H9 (cell line): Measurements from ENCODE around the gene PDHX. TPM values are rescaled to one million over a fixed set of nuclear protein-coding genes. Genes with fewer than 3 reads are reported as not detected.

ENCODE experiments used
- DNase-seq: peaks from one replicate; pipeline ENCODE4 v3.0.0-alpha.2; 2017
- H2AFZ ChIP-seq: one replicate; pipeline ENCODE4 v1.6.1; 2013; ENCODE audit warnings: mild to moderate bottlenecking, low read length, control low read depth, moderate library complexity
- H2AK5ac ChIP-seq: 2 replicates; pipeline ENCODE4 v1.6.1; 2013; ENCODE audit warnings: low read length, control low read depth, mixed read lengths; ENCODE audit not compliant: insufficient read length
- H2BK120ac ChIP-seq: one replicate; pipeline ENCODE4 v1.6.1; 2013; ENCODE audit warnings: low read depth, mild to moderate bottlenecking, low read length, control low read depth, inconsistent platforms; ENCODE audit not compliant: poor library complexity, severe bottlenecking
- H2BK12ac ChIP-seq: 2 replicates; pipeline ENCODE4 v1.6.1; 2013; ENCODE audit warnings: low read length, control low read depth, mixed read lengths, low read depth; ENCODE audit not compliant: insufficient read length
- H2BK15ac ChIP-seq: 2 replicates; pipeline ENCODE4 v1.6.1; 2013; ENCODE audit warnings: low read depth, low read length, control low read depth
- H2BK20ac ChIP-seq: one replicate; pipeline ENCODE4 v1.6.1; 2013; ENCODE audit warnings: low read depth, mild to moderate bottlenecking, low read length, control low read depth, inconsistent platforms; ENCODE audit not compliant: poor library complexity, severe bottlenecking
- H2BK5ac ChIP-seq: 2 replicates; pipeline ENCODE4 v1.6.1; 2013; ENCODE audit warnings: low read length, control low read depth, mixed read lengths; ENCODE audit not compliant: insufficient read length
- H3K14ac ChIP-seq: 2 replicates; pipeline ENCODE4 v1.6.1; 2013; ENCODE audit warnings: low read length, control low read depth; ENCODE audit not compliant: insufficient read depth
- H3K18ac ChIP-seq: 2 replicates; pipeline ENCODE4 v1.6.1; 2013; ENCODE audit warnings: low read depth, mild to moderate bottlenecking, mixed read lengths, low read length, control low read depth; ENCODE audit not compliant: insufficient read length
- H3K23ac ChIP-seq: 2 replicates; pipeline ENCODE4 v1.6.1; 2013; ENCODE audit warnings: low read length, control low read depth, mixed read lengths, low read depth; ENCODE audit not compliant: insufficient read length
- H3K23me2 ChIP-seq: 2 replicates; pipeline ENCODE4 v1.6.1; 2013; ENCODE audit warnings: low read depth, mild to moderate bottlenecking, mixed read lengths, low read length, control low read depth; ENCODE audit not compliant: insufficient read length, poor library complexity, severe bottlenecking
- H3K27ac ChIP-seq: 2 replicates; pipeline ENCODE4 v1.5.1; 2013; ENCODE audit warnings: low read length, control low read depth, mixed read lengths, low read depth; ENCODE audit not compliant: insufficient read length
- H3K27me3 ChIP-seq: 2 replicates; pipeline ENCODE4 v1.6.1; 2013; ENCODE audit warnings: low read length, control low read depth, inconsistent platforms; ENCODE audit not compliant: insufficient read depth
- H3K4ac ChIP-seq: 2 replicates; pipeline ENCODE4 v1.6.1; 2013; ENCODE audit warnings: low read depth, mild to moderate bottlenecking, control low read depth, inconsistent platforms, low read length, moderate library complexity
- H3K4me1 ChIP-seq: 2 replicates; pipeline ENCODE4 v1.6.1; 2013; ENCODE audit warnings: low read length, control low read depth, inconsistent platforms; ENCODE audit not compliant: insufficient read depth
- H3K4me2 ChIP-seq: 2 replicates; pipeline ENCODE4 v1.6.1; 2013; ENCODE audit warnings: low read length, control low read depth, mixed read lengths; ENCODE audit not compliant: insufficient read length, insufficient read depth
- H3K56ac ChIP-seq: 2 replicates; pipeline ENCODE4 v1.6.1; 2013; ENCODE audit warnings: low read depth, mild to moderate bottlenecking, mixed read lengths, low read length, control low read depth; ENCODE audit not compliant: insufficient read length
- H3K79me1 ChIP-seq: 2 replicates; pipeline ENCODE4 v1.6.1; 2013; ENCODE audit warnings: low read depth, mild to moderate bottlenecking, moderate library complexity, low read length, control low read depth, inconsistent platforms; ENCODE audit not compliant: insufficient read depth, poor library complexity, severe bottlenecking
- H3K79me2 ChIP-seq: 2 replicates; pipeline ENCODE4 v1.6.1; 2013; ENCODE audit warnings: low read length, control low read depth, inconsistent platforms; ENCODE audit not compliant: insufficient read depth
- H3K9ac ChIP-seq: 2 replicates; pipeline ENCODE4 v1.6.1; 2013; ENCODE audit warnings: low read length, control low read depth, mixed read lengths; ENCODE audit not compliant: insufficient read length; ENCODE audit errors: extremely low read depth
- H3K9me3 ChIP-seq: one replicate; pipeline ENCODE4 v1.6.1; 2013; ENCODE audit warnings: low read depth, low read length, inconsistent platforms; ENCODE audit not compliant: control insufficient read depth
- H3T11ph ChIP-seq: one replicate; pipeline ENCODE4 v1.6.1; 2013; ENCODE audit warnings: mild to moderate bottlenecking, low read length, control low read depth, inconsistent platforms
- H4K20me1 ChIP-seq: one replicate; pipeline ENCODE4 v1.6.1; 2013; ENCODE audit not compliant: control insufficient read depth, insufficient read length, insufficient read depth
- H4K5ac ChIP-seq: 2 replicates; pipeline ENCODE4 v1.6.1; 2013; ENCODE audit warnings: low read depth, mild to moderate bottlenecking, mixed read lengths, low read length, control low read depth; ENCODE audit not compliant: insufficient read length
- H4K8ac ChIP-seq: replicated peaks from 2 replicates; pipeline ENCODE4 v1.6.1; 2013; ENCODE audit warnings: low read length, control low read depth, mixed read lengths, low read depth; ENCODE audit not compliant: insufficient read length
- H4K91ac ChIP-seq: 2 replicates; pipeline ENCODE4 v1.6.1; 2013; ENCODE audit warnings: low read depth, mild to moderate bottlenecking, moderate library complexity, mixed read lengths, low read length, control low read depth; ENCODE audit not compliant: insufficient read length
- H3K27ac Mint-ChIP-seq, 3 experiments: 2 replicates in 2 of 3; 3 replicates in 1 of 3; pipeline ENCODE4 v1.8.0; 2020 to 2021; ENCODE audit warnings: mixed read lengths in 3 of 3, mild to moderate bottlenecking in 1 of 3, moderate library complexity in 1 of 3
- H3K27me3 Mint-ChIP-seq: 2 replicates; pipeline ENCODE4 v1.8.0; 2021; ENCODE audit warnings: low read depth, mild to moderate bottlenecking, moderate library complexity, mixed read lengths
- H3K36me3 Mint-ChIP-seq, 3 experiments: 2 replicates in 2 of 3; 3 replicates in 1 of 3; pipeline ENCODE4 v1.8.0; 2020 to 2021; ENCODE audit warnings: low read depth in 3 of 3, mixed read lengths in 3 of 3; ENCODE audit not compliant: insufficient read depth in 1 of 3
- H3K4me1 Mint-ChIP-seq, 2 experiments: 2 replicates each; pipeline ENCODE4 v1.8.0; 2020; ENCODE audit warnings: mixed read lengths in 2 of 2
- H3K4me3 Mint-ChIP-seq, 2 experiments: 2 replicates in 1 of 2; 3 replicates in 1 of 2; pipeline ENCODE4 v1.8.0; 2020 to 2021; ENCODE audit warnings: mild to moderate bottlenecking in 2 of 2, mixed read lengths in 2 of 2, moderate library complexity in 1 of 2
- H3K9me3 Mint-ChIP-seq, 2 experiments: 2 replicates in 1 of 2; 3 replicates in 1 of 2; pipeline ENCODE4 v1.8.0; 2020; ENCODE audit warnings: mild to moderate bottlenecking in 2 of 2, mixed read lengths in 2 of 2, moderate library complexity in 1 of 2
- CTCF ChIP-seq: fragments of 200-600 bp; sonication (generic); conservative IDR thresholded peaks from 3 replicates; pipeline ENCODE4 v1.8.0; 2021; ENCODE audit warnings: antibody characterized with exemption, mild to moderate bottlenecking
- WGBS: extraction: QIAGEN DNeasy Blood & Tissue Kit; methylation state at CpG from one replicate; pipeline ENCODE4 v1.1.7; 2013; ENCODE audit warnings: missing lambda C conversion rate, low lambda C conversion rate, mixed read lengths; ENCODE audit not compliant: insufficient read length; ENCODE audit errors: extremely low coverage; 5-methylcytosine and 5-hydroxymethylcytosine counted together
- total RNA-seq: library from RNA; stranded (reverse); gene quantifications from 2 replicates; pipeline ENCODE4 v1.2.1, GENCODE V29; 2021

PDHX gene
- total RNA-seq, 1 experiment from 2014 or later: 40.1 TPM

- H4K20me1 ChIP-seq: no peaks in the 10 kb centered on the region
- H3K79me2 ChIP-seq: no peaks in the 10 kb centered on the region
- H2BK120ac ChIP-seq: no peak overlapping the region
- no peaks in the 10 kb centered on the region for H3K4me1 ChIP-seq
- no peak for DNase-seq
- H4K5ac ChIP-seq: no peak overlapping the region
- no peak for TF ChIP-seq CTCF
- no peak overlapping the region for H2BK12ac ChIP-seq
- H2AFZ ChIP-seq: no peak overlapping the region
- Mint-ChIP-seq H3K27ac (no peak overlapping the region), H3K4me1 (no peaks in the 10 kb centered on the region), H3K4me3 (no peak overlapping the region), H3K9me3 (no peaks in the 10 kb centered on the region), H3K36me3 (no peaks in the 10 kb centered on the region), H3K27me3 (no peaks in the 10 kb centered on the region; the same call in 1 of the 2 replicates)
- H3K23ac ChIP-seq: no peak overlapping the region
- no CpG with 5 or more reads among the region's 5 CpGs for WGBS
- no peak overlapping the region for H3K18ac ChIP-seq
- H3K23me2 ChIP-seq: no peaks in the 10 kb centered on the region
- H3T11ph ChIP-seq: no peak overlapping the region
- no peak overlapping the region for H3K4ac ChIP-seq
- no peak overlapping the region for H3K14ac ChIP-seq
- H3K27ac ChIP-seq: no peak overlapping the region
- no peaks in the 10 kb centered on the region for H3K27me3 ChIP-seq
- no peaks in the 10 kb centered on the region for H3K9me3 ChIP-seq
- H2AK5ac ChIP-seq: no peak overlapping the region
- H3K4me2 ChIP-seq: no peak overlapping the region
- no peak overlapping the region for H3K9ac ChIP-seq
- no peaks in the 10 kb centered on the region for H3K79me1 ChIP-seq
- no peak overlapping the region for H3K56ac ChIP-seq
- no peak overlapping the region for H4K8ac ChIP-seq
- no peak overlapping the region for H2BK15ac ChIP-seq
- H4K91ac ChIP-seq: no peak overlapping the region
- H2BK20ac ChIP-seq: no peak overlapping the region
- H2BK5ac ChIP-seq: no peak overlapping the region
These were observed 80.5 kb downstream of the PDHX start for GRCh38 chr11:34996958-34997357.
